Measurements from ENCODE around the gene ISOC1.

ISOC1 gene

DNA sequence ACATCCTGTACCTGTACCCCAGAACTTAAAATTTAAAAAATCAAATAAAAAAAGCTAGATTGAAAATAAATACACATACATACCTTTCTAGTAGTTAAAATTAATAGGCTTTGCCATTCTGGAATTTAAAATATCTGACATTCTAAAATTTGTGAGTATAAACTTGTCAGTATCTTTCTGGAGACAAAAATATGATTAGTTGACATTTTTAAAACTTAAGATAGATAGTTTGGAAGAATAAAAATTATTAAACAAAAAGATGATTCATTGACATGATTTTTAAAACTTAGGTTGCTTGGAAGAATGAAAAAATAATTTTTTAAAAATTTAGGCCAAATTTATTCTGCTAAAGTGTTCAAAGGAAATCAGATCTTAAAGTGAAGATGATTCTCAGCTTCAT is 43.1 kb downstream of the ISOC1 start:
- no peak for DNase-seq

DNA sequence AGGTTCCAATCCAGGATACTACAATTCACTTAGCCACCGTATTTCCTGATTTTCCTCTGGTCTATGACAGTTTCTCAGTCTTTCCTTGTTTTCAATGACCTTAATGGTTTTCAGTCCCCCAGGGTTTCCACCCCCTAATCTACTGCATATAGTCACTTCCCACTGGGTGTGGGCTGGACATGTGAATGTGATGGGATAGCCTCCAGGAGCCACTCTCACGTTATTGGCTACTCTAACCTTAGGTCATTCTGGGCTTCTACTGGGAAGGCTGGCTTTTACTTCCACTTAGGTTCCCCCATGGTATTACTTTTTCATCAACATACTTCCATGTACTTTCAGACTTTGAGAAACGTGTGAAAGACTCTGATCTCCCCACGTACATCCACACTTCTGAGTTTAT is 46.5 kb downstream of the ISOC1 start:
- DNase-seq: no peak

DNA sequence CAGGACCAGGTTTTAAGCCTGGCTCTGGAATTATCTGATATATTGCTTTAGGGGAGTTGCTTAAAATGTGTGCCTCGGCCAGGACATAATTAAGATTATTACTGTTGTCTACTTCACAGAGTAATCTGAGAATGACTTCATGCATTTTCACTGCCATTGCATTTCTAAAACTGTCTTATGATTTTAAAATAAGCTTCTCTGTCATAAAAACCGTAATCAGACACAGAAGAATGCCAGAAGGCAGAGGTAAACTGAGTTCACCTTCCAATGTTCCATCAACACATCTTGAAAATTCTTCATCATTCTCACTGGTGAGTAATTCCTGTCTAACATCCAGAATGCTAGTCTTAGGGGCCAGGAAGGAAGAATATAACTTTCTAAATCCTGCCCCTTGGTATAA is 47.1 kb downstream of the ISOC1 start:
- DNase-seq: no peak

DNA sequence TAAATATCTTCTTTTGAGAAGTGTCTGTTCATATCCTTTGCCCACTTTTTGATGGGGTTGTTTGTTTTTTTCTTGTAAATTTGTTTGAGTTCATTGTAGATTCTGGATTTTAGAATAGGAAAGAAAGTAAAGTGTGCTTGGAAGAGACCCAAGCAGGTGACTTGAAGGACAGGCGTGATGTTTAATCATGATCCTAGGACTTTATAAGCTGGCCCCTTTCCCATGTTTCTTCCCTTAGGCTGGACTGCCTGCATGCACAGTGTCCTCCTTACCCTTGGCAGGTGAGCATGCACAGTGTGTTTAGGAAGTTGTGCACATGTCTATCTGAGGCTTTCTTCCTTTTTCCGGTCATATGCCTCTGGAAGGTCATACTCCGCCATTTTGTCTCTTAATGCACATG is 61.3 kb downstream of the ISOC1 start:
- no peak for DNase-seq

DNA sequence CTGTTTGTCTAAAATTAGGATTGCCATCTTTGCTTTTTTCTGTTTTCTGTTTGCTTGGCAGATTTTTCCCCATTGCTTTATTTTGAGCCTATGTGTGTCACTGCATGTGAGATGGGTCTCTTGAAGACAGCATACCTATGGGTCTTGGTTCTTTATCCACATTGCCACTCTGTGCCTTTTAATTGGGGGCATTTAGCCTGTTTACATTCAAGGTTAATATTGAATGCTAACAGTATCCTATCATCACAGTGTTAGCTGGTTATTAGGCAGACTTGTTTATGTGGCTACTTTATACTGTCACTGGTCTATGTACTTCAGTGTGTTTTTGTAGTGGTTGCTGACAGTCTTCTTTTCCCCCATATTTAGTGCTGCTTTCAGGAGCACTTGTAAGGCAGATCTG is 67.3 kb downstream of the ISOC1 start:
- no peak for DNase-seq
